ENCODE data around the gene ADGB. TPM values are rescaled to one million over a fixed set of nuclear protein-coding genes. Genes with fewer than 3 reads are reported as not detected.

ADGB gene
- total and polyA plus RNA-seq, 2 of the 13 experiments (the other 11 are each of a cell fraction or from before 2014, with no cell fraction given) = not detected

- H3K27ac ChIP-seq (ENCODE audit: extremely low read length, insufficient read depth, low read length) = no peak overlapping the region
- no peaks in the 10 kb centered on the region for H3K4me1 ChIP-seq (ENCODE audit: insufficient read depth, low read length)
- H4K20me1 ChIP-seq (ENCODE audit: insufficient read depth, low read length) = no peaks in the 10 kb centered on the region
- no peak overlapping the region for H3K4me2 ChIP-seq (ENCODE audit: low read depth, low read length)
- no peaks in the 10 kb centered on the region for H3K79me2 ChIP-seq (ENCODE audit: insufficient read depth, low read length)
- H3K9ac ChIP-seq (ENCODE audit: insufficient read depth, low read depth, low read length) = no peak overlapping the region
- in situ Hi-C loops (cut with HindIII; ENCODE audit: extremely low pct_ligation_motif_present, low pct_unique_long_range_greater_than_20kb) (no loop called here), intact Hi-C loops (cut with micrococcal nuclease; ENCODE audit: unreplicated experiment) (no loop called here)
- H3K36me3 ChIP-seq (replicated peaks in 1 of 2; ENCODE audit: control insufficient read depth in 1 of 2, insufficient read depth in 2 of 2, low read length in 2 of 2) = no peaks in the 10 kb centered on the region
- no peak for TF ChIP-seq PRPF4 (IDR thresholded peaks at IDR 0.05; ENCODE audit: low read depth, low read length, poor library complexity, severe bottlenecking)
- no peak for TF ChIP-seq ZNF788 (CRISPR knock-in tag; IDR thresholded peaks at IDR 0.05; ENCODE audit: borderline replicate concordance)
- no peak for TF ChIP-seq ZNF841 (CRISPR knock-in tag; IDR thresholded peaks at IDR 0.05; ENCODE audit: borderline replicate concordance)
- TF ChIP-seq FOSL1 (CRISPR knock-in tag; IDR thresholded peaks at IDR 0.05; ENCODE audit: borderline replicate concordance) = no peak
- TF ChIP-seq RAD21 (CRISPR knock-in tag; IDR thresholded peaks at IDR 0.05) = no peak
- no peak overlapping the region for H3K4me3 ChIP-seq (replicated peaks in 1 of 3; ENCODE audit: insufficient read depth in 1 of 3, low read depth in 2 of 3, low read length in 3 of 3)
- H3K27me3 ChIP-seq (ENCODE audit: control insufficient read depth in 1 of 2, insufficient read depth in 2 of 2, low read length in 2 of 2) = no peaks in the 10 kb centered on the region
- FAIRE-seq (no peak), DNase-seq (ENCODE audit: low spot score) (no peak), ATAC-seq (no peak)
- no peaks in the 10 kb centered on the region for H3K9me3 ChIP-seq (ENCODE audit: low read length)
- H2AFZ ChIP-seq (ENCODE audit: low read length) = no peak overlapping the region
- 33% methylated on average over 8 of the region's 8 CpGs for WGBS (ENCODE audit: low lambda C conversion rate)
- BruUV-seq (replicated peaks) = no TSS peak
- CTCF ChIA-PET (ENCODE audit: low intra/inter-chr PET ratio, low total read pairs) = no interaction called here
- POLR2A ChIA-PET = no interaction called here
Observed at GRCh38 chr6:146819596-146820320, 221.0 kb downstream of the ADGB start.

- Histone ChIP-seq H3K36me3 (replicated peaks in 1 of 2; ENCODE audit: control insufficient read depth in 1 of 2, insufficient read depth in 2 of 2, low read length in 2 of 2) (no peaks in the 10 kb centered on the region), H3K4me2 (ENCODE audit: low read depth, low read length) (no peak overlapping the region), H3K27ac (ENCODE audit: extremely low read length, insufficient read depth, low read length) (no peak overlapping the region), H3K4me1 (ENCODE audit: insufficient read depth, low read length) (no peaks in the 10 kb centered on the region), H3K79me2 (ENCODE audit: insufficient read depth, low read length) (no peaks in the 10 kb centered on the region), H3K27me3 (ENCODE audit: control insufficient read depth in 1 of 2, insufficient read depth in 2 of 2, low read length in 2 of 2) (no peaks in the 10 kb centered on the region), H3K9me3 (ENCODE audit: low read length) (no peaks in the 10 kb centered on the region), H2AFZ (ENCODE audit: low read length) (no peak overlapping the region), H3K9ac (ENCODE audit: insufficient read depth, low read depth, low read length) (no peak overlapping the region), H3K4me3 (replicated peaks in 1 of 3; ENCODE audit: insufficient read depth in 1 of 3, low read depth in 2 of 3, low read length in 3 of 3) (no peak overlapping the region), H4K20me1 (ENCODE audit: insufficient read depth, low read length) (no peaks in the 10 kb centered on the region; the same call in 1 of the 2 replicates)
- BruUV-seq (replicated peaks) = no TSS peak
- ChIA-PET POLR2A (no interaction called here), CTCF (ENCODE audit: low intra/inter-chr PET ratio, low total read pairs) (no interaction called here)
- ATAC-seq = no peak
- in situ Hi-C loops (cut with HindIII; ENCODE audit: extremely low pct_ligation_motif_present, low pct_unique_long_range_greater_than_20kb) = no loop called here
- no peak for FAIRE-seq
- intact Hi-C loops (cut with micrococcal nuclease; ENCODE audit: unreplicated experiment) = no loop called here
- 0% methylated on average over 4 of the region's 4 CpGs for WGBS (ENCODE audit: low lambda C conversion rate)
- no peak for DNase-seq (ENCODE audit: low spot score)
- TF ChIP-seq ZBTB40 (IDR thresholded peaks at IDR 0.05) (no peak), ZBTB40 (CRISPR knock-in tag; IDR thresholded peaks at IDR 0.05) (no peak)
Observed at GRCh38 chr6:146827216-146827928, 228.6 kb downstream of the ADGB start.

Measured in HepG2 (cell line).